SH-SY5Y (cell line): ENCODE data around the gene DLG2.

ENCODE experiments used
- GATA2 ChIP-seq: IDR thresholded peaks from 2 replicates; pipeline ENCODE4 v1.6.1; 2011; ENCODE audit warnings: mild to moderate bottlenecking, low read depth, low read length
- GATA3 ChIP-seq: IDR thresholded peaks from 2 replicates; pipeline ENCODE4 v1.6.1; 2011; ENCODE audit warnings: low read depth, mild to moderate bottlenecking, low read length, moderate library complexity

DNA sequence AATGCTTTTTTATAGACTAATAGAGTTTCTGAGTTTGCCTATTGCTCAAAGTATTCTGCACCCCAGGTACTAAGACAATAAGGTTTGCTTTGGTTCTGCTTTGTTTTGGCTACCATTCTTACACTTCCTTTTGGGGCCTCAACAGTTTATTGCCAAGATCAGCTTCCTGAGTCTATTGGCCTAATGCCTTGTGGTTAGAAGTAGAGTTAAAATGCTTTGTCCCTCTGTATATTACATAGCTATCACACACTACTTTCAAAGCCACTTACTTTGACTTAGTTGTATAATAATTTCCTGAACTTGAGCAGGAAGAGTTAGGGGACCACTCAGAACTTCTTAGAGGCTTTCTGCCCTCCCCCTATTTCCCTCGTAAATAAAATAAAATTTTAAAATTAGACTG, 96.5 kb downstream of the DLG2 start:
- TF ChIP-seq GATA2 = no peak
- TF ChIP-seq GATA3 = no peak
